K562 (cell line): ENCODE data around the gene VSTM5. TPM values are rescaled to one million over a fixed set of nuclear protein-coding genes. Genes with fewer than 3 reads are reported as not detected.

Experiments used
- C11orf30 ChIP-seq: fragments of 450-650 bp; IDR thresholded peaks from 2 replicates; pipeline ENCODE4 v1.6.1; 2016; ENCODE audit warnings: low read depth, mild to moderate bottlenecking
- ERF ChIP-seq: fragments of 450-650 bp; formaldehyde crosslinking; IDR thresholded peaks from 2 replicates; pipeline ENCODE4 v1.4.0; 2020; ENCODE audit warnings: mild to moderate bottlenecking, mixed read lengths
- MLLT1 ChIP-seq, 2 experiments: fragments of 450-650 bp; IDR thresholded peaks; 2 replicates each; pipeline ENCODE4 v1.6.1; 2016
- PHF21A ChIP-seq: fragments of 450-650 bp; IDR thresholded peaks from 2 replicates; pipeline ENCODE4 v1.6.1; 2017; ENCODE audit warnings: low read depth, borderline replicate concordance
- PTRF ChIP-seq: fragments of 450-650 bp; IDR thresholded peaks from 2 replicates; pipeline ENCODE4 v1.6.1; 2016; ENCODE audit warnings: mild to moderate bottlenecking, missing genetic modification characterization, missing compliant biosample characterization
- TAF9B ChIP-seq: fragments of 450-650 bp; IDR thresholded peaks from 2 replicates; pipeline ENCODE4 v1.6.1; 2018; ENCODE audit warnings: mild to moderate bottlenecking; ENCODE audit not compliant: partially characterized antibody
- UBTF ChIP-seq, 2 experiments: IDR thresholded peaks; 2 replicates each; pipeline ENCODE4 v1.6.1; 2012; ENCODE audit warnings: improper control_type of control experiment in 2 of 2, low read depth in 2 of 2, low read length in 2 of 2, borderline replicate concordance in 1 of 2
- ZNF316 ChIP-seq: fragments of 450-650 bp; IDR thresholded peaks from 2 replicates; pipeline ENCODE4 v1.6.1; 2016
- ZNF766 ChIP-seq: fragments of 200-800 bp; sonication (Bioruptor generic); conservative IDR thresholded peaks from 2 replicates; pipeline ENCODE4 v1.6.1; 2016; ENCODE audit warnings: missing genetic modification characterization, missing compliant biosample characterization
- polyA plus RNA-seq, 8 experiments: library from polyadenylated mRNA; depleted of rRNA in 4 of 8; stranded (reverse) in 5 of 8; unstranded in 3 of 8; fragments of >200 nt; fragmentation: Nextera tagmentation in 2 of 8; fragmentation: Illumina TruSeq in 1 of 8; extraction: Ambion mirVana in 2 of 8; extraction: Trizol in 1 of 8; gene quantifications; 2 replicates each; pipeline versions ENCODE4 v1.2.1 to v1.2.3, GENCODE V29; 2011 to 2014; ENCODE audit warnings: inconsistent platforms in 1 of 8, missing spikeins in 1 of 8
- total RNA-seq, 7 experiments: library from RNA; depleted of rRNA in 6 of 7; stranded (reverse); fragments of >200 nt in 6 of 7; fragmentation: Illumina TruSeq in 2 of 7; extraction: Trizol in 2 of 7; gene quantifications; 2 replicates each; pipeline versions ENCODE4 v1.2.1 to v1.2.3, GENCODE V29; 2011 to 2021; ENCODE audit warnings: low replicate concordance in 1 of 7

VSTM5 gene
- total and polyA plus RNA-seq, 9 of the 15 experiments (the other 6 are each of a cell fraction or from before 2014, with no cell fraction given): 0.01 TPM; not detected in 8

GRCh38 chr11:93822359-93822758 lies 28.1 kb downstream of the VSTM5 start (continued):
- no peak for TF ChIP-seq UBTF (IDR thresholded peaks at IDR 0.05; ENCODE audit: borderline replicate concordance in 1 of 2, low read depth in 2 of 2, low read length in 2 of 2)
- no peak for TF ChIP-seq TAF9B
- no peak for TF ChIP-seq MLLT1 (IDR thresholded peaks at IDR 0.05)
- no peak for TF ChIP-seq ZNF766
- no peak for TF ChIP-seq PHF21A
- peak; percentile 68 for TF ChIP-seq C11orf30
- no peak for TF ChIP-seq PTRF (tag)
- no peak for TF ChIP-seq ERF (CRISPR knock-in tag)
- TF ChIP-seq ZNF316: peak; percentile 71
